Neural cell (in vitro differentiated cells): ENCODE measurements around the gene AHNAK. TPM values are rescaled to one million over a fixed set of nuclear protein-coding genes. Genes with fewer than 3 reads are reported as not detected.

Source experiments
- H2AFZ ChIP-seq: fragments of 200-600, 300-800 bp; sonication (generic), shearing (Covaris generic); 2 replicates; pipeline ENCODE4 v1.6.0; 2014; ENCODE audit warnings: low read depth, mild to moderate bottlenecking, antibody characterized with exemption, low read length, moderate library complexity
- H3F3A ChIP-seq: fragments of 200-600 bp; shearing (Covaris generic); 2 replicates; pipeline ENCODE4 v1.6.1; 2016; ENCODE audit warnings: mild to moderate bottlenecking, moderate library complexity, mixed read lengths, antibody characterized with exemption, low read length; ENCODE audit not compliant: insufficient read depth, poor library complexity, severe bottlenecking
- H3K27ac ChIP-seq: fragments of 200-600, 300-800 bp; sonication (generic), shearing (Covaris generic); 2 replicates; pipeline ENCODE4 v1.5.1; 2014; ENCODE audit warnings: mild to moderate bottlenecking, low read length, moderate library complexity
- H3K27me3 ChIP-seq: fragments of 300-800, 200-600 bp; sonication (generic), shearing (Covaris generic); 2 replicates; pipeline ENCODE4 v1.6.0; 2014; ENCODE audit warnings: mild to moderate bottlenecking, low read depth, low read length, moderate library complexity; ENCODE audit not compliant: insufficient read depth
- H3K36me3 ChIP-seq: fragments of 300-800, 200-600 bp; sonication (generic), shearing (Covaris generic); 2 replicates; pipeline ENCODE4 v1.5.1; 2014; ENCODE audit warnings: mild to moderate bottlenecking, antibody characterized with exemption, low read length, moderate library complexity; ENCODE audit not compliant: insufficient read depth
- H3K4me2 ChIP-seq: fragments of 300-800, 200-600 bp; sonication (generic), shearing (Covaris generic); 2 replicates; pipeline ENCODE4 v1.6.0; 2014; ENCODE audit warnings: mild to moderate bottlenecking, low read length
- H3K4me3 ChIP-seq: fragments of 300-800, 200-600 bp; sonication (generic), shearing (Covaris generic); 2 replicates; pipeline ENCODE4 v1.5.1; 2014; ENCODE audit warnings: mild to moderate bottlenecking, low read length, moderate library complexity
- H3K79me2 ChIP-seq: fragments of 200-600 bp; shearing (Covaris generic); replicated peaks from 2 replicates; pipeline ENCODE4 v1.6.0; 2014; ENCODE audit warnings: mild to moderate bottlenecking, low read length, moderate library complexity; ENCODE audit not compliant: insufficient read depth
- H3K9ac ChIP-seq: fragments of 300-800, 200-600 bp; sonication (generic), shearing (Covaris generic); 2 replicates; pipeline ENCODE4 v1.6.1; 2016; ENCODE audit warnings: mild to moderate bottlenecking, low read length, mixed read lengths
- H3K9me2 ChIP-seq: fragments of 200-600 bp; shearing (Covaris generic); 2 replicates; pipeline ENCODE4 v1.6.1; 2016; ENCODE audit warnings: mild to moderate bottlenecking, low read length, mixed read lengths; ENCODE audit not compliant: insufficient read depth
- H3K9me3 ChIP-seq: fragments of 200-600, 300-800 bp; sonication (generic), shearing (Covaris generic); 2 replicates; pipeline ENCODE4 v1.6.1; 2016; ENCODE audit warnings: mild to moderate bottlenecking, mixed run types, low read length, moderate library complexity, mixed read lengths
- H4K20me1 ChIP-seq: fragments of 200-600 bp; shearing (Covaris generic); 2 replicates; pipeline ENCODE4 v1.6.1; 2016; ENCODE audit warnings: mild to moderate bottlenecking, mixed run types; ENCODE audit not compliant: insufficient read depth
- EP300 ChIP-seq: fragments of 450-650 bp; conservative IDR thresholded peaks from 2 replicates; pipeline ENCODE4 v1.6.1; 2014; ENCODE audit warnings: antibody characterized with exemption, mild to moderate bottlenecking, moderate library complexity; ENCODE audit not compliant: poor library complexity, severe bottlenecking
- EZH2 ChIP-seq: fragments of 200-600, 300-800 bp; shearing (Covaris generic), sonication (generic); IDR thresholded peaks from 2 replicates; pipeline ENCODE4 v1.6.1; 2014; ENCODE audit warnings: antibody characterized with exemption, low read length, borderline replicate concordance, mild to moderate bottlenecking; ENCODE audit not compliant: insufficient read depth, poor library complexity, severe bottlenecking
- MXI1 ChIP-seq: fragments of 450-650 bp; conservative IDR thresholded peaks from 2 replicates; pipeline ENCODE4 v1.6.1; 2014; ENCODE audit warnings: antibody characterized with exemption, mild to moderate bottlenecking; ENCODE audit not compliant: poor library complexity, severe bottlenecking
- POLR2AphosphoS5 ChIP-seq: IDR thresholded peaks from 2 replicates; pipeline ENCODE4 v1.6.1; 2012
- RAD21 ChIP-seq: fragments of 450-650 bp; conservative IDR thresholded peaks from 2 replicates; pipeline ENCODE4 v1.6.1; 2014; ENCODE audit warnings: antibody characterized with exemption, mild to moderate bottlenecking, moderate library complexity
- SMC3 ChIP-seq: fragments of 450-650 bp; conservative IDR thresholded peaks from 2 replicates; pipeline ENCODE4 v1.6.1; 2014; ENCODE audit warnings: antibody characterized with exemption, mild to moderate bottlenecking, moderate library complexity; ENCODE audit not compliant: poor library complexity
- TAF1 ChIP-seq: IDR thresholded peaks from 2 replicates; pipeline ENCODE4 v1.6.1; 2012; ENCODE audit warnings: low read depth
- polyA plus RNA-seq: library from polyadenylated mRNA; depleted of rRNA; stranded (reverse); fragments of >200 nt; gene quantifications from 2 replicates; pipeline ENCODE4 v1.2.3, GENCODE V29; 2014
- TF ChIP-seq, protein P1 (sequence below): IDR thresholded peaks from 2 replicates; pipeline ENCODE4 v1.6.1; 2012; ENCODE audit warnings: borderline replicate concordance
- TF ChIP-seq, protein P2 (sequence below): fragments of 450-650 bp; IDR thresholded peaks from 2 replicates; pipeline ENCODE4 v1.5.1; 2014; ENCODE audit warnings: antibody characterized with exemption, mild to moderate bottlenecking, moderate library complexity; ENCODE audit not compliant: poor library complexity, severe bottlenecking

The AHNAK gene
- polyA plus RNA-seq, 1 donor from 2014 or later: 0.11 TPM

DNA sequence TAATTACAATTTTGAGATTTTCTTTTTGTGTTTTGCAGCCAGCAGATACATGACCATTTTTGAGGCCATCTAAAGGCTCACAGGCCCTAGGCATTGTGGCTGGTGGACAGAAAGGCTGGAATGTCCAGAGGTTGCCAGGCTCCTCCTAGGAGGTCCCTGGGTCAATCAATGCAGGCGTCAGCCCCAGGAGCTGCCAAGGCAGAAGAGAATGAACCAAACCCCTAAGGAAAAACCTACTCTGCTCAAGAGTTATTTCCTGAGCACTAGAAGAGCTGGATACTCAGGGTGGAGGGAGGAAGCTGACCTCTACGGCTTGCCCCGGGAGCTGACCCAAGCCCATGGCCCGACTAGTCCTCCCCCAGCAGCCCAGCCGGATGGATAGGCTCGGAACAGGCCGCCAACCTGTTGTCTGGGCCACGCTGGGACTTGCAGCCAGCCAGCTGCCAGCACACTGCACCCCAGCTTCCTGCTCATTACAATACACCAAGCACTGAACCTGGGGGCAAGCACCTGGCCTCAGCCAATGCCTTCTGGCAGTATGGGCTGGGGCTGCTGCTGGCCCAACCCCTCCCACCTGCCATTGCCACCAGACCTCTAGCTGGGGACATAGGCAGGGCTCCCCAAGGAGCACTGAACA, 133.4 kb downstream of the AHNAK start:
- Histone ChIP-seq H3F3A (no peaks in the 10 kb centered on the region), H3K79me2 (no peaks in the 10 kb centered on the region), H3K9me3 (no peaks in the 10 kb centered on the region), H3K4me3 (no peak overlapping the region), H3K27ac (no peak overlapping the region), H3K9me2 (no peaks in the 10 kb centered on the region), H3K9ac (no peak overlapping the region), H3K36me3 (no peaks in the 10 kb centered on the region), H4K20me1 (no peaks in the 10 kb centered on the region), H2AFZ (no peak overlapping the region), H3K4me2 (no peak overlapping the region), H3K27me3 (no peaks in the 10 kb centered on the region)
- TF ChIP-seq MXI1 (no peak), EP300 (no peak), RAD21 (no peak), SMC3 (no peak), TAF1 (no peak), EZH2 (no peak), POLR2AphosphoS5 (no peak)
- TF ChIP-seq, protein P1, sequence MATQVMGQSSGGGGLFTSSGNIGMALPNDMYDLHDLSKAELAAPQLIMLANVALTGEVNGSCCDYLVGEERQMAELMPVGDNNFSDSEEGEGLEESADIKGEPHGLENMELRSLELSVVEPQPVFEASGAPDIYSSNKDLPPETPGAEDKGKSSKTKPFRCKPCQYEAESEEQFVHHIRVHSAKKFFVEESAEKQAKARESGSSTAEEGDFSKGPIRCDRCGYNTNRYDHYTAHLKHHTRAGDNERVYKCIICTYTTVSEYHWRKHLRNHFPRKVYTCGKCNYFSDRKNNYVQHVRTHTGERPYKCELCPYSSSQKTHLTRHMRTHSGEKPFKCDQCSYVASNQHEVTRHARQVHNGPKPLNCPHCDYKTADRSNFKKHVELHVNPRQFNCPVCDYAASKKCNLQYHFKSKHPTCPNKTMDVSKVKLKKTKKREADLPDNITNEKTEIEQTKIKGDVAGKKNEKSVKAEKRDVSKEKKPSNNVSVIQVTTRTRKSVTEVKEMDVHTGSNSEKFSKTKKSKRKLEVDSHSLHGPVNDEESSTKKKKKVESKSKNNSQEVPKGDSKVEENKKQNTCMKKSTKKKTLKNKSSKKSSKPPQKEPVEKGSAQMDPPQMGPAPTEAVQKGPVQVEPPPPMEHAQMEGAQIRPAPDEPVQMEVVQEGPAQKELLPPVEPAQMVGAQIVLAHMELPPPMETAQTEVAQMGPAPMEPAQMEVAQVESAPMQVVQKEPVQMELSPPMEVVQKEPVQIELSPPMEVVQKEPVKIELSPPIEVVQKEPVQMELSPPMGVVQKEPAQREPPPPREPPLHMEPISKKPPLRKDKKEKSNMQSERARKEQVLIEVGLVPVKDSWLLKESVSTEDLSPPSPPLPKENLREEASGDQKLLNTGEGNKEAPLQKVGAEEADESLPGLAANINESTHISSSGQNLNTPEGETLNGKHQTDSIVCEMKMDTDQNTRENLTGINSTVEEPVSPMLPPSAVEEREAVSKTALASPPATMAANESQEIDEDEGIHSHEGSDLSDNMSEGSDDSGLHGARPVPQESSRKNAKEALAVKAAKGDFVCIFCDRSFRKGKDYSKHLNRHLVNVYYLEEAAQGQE: no peak
- TF ChIP-seq, protein P2, sequence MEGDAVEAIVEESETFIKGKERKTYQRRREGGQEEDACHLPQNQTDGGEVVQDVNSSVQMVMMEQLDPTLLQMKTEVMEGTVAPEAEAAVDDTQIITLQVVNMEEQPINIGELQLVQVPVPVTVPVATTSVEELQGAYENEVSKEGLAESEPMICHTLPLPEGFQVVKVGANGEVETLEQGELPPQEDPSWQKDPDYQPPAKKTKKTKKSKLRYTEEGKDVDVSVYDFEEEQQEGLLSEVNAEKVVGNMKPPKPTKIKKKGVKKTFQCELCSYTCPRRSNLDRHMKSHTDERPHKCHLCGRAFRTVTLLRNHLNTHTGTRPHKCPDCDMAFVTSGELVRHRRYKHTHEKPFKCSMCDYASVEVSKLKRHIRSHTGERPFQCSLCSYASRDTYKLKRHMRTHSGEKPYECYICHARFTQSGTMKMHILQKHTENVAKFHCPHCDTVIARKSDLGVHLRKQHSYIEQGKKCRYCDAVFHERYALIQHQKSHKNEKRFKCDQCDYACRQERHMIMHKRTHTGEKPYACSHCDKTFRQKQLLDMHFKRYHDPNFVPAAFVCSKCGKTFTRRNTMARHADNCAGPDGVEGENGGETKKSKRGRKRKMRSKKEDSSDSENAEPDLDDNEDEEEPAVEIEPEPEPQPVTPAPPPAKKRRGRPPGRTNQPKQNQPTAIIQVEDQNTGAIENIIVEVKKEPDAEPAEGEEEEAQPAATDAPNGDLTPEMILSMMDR: no peak

DNA sequence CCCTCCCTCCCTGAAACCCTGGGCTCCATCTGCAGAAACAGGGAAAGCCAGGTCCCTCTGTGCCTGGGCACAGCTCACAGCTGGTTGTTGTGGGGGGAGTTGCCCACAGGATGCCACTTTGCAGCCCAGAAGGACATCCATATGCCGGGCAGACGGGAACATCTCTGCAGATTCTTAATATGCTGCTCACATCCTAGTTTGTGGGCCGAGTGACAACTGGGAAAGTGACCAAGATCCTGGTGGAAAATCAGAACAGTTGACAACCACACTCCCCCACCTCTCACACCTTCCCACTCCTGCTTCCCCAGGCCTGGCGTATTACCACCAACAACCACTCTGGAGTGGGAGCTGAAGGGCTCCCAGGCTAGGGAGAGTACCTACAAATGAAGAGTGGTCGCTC, 135.1 kb downstream of the AHNAK start:
- H2AFZ ChIP-seq: no peak overlapping the region
- H4K20me1 ChIP-seq: no peaks in the 10 kb centered on the region
- H3F3A ChIP-seq: no peaks in the 10 kb centered on the region
- no peak overlapping the region for H3K4me3 ChIP-seq
- H3K9me3 ChIP-seq: no peaks in the 10 kb centered on the region
- no peaks in the 10 kb centered on the region for H3K27me3 ChIP-seq
- no peak overlapping the region for H3K9ac ChIP-seq
- TF ChIP-seq EZH2: no peak
- no peak for TF ChIP-seq EP300
- no peak for TF ChIP-seq TAF1
- TF ChIP-seq, protein P1: no peak
- TF ChIP-seq MXI1: no peak
- TF ChIP-seq, protein P2: no peak
- TF ChIP-seq SMC3: no peak
- TF ChIP-seq RAD21: no peak
- TF ChIP-seq POLR2AphosphoS5: no peak
- H3K79me2 ChIP-seq: no peaks in the 10 kb centered on the region
- no peaks in the 10 kb centered on the region for H3K36me3 ChIP-seq
- H3K27ac ChIP-seq: no peak overlapping the region
- no peak overlapping the region for H3K4me2 ChIP-seq
- H3K9me2 ChIP-seq: no peaks in the 10 kb centered on the region
